GM18870 (cell line): ENCODE results near the gene CCDC190.
A peak's percentile ranks its signal among the peaks of the same experiment; 100 is the strongest.
"Not testable (repeated sequence)": the region's sequence is repeated elsewhere in the genome, so short reads cannot be mapped to it uniquely, and the experiment has no call there.

Experiments used
- ATAC-seq: cut with Tn5 transposase; IDR thresholded peaks from one replicate; pipeline ENCODE4 v1.9.1; 2021; ENCODE audit warnings: moderate library complexity; ENCODE audit not compliant: unreplicated experiment

CCDC190 gene

GRCh38 chr1:162878000-162878596, 17.1 kb upstream of the CCDC190 start:
- ATAC-seq, result no peak

DNA sequence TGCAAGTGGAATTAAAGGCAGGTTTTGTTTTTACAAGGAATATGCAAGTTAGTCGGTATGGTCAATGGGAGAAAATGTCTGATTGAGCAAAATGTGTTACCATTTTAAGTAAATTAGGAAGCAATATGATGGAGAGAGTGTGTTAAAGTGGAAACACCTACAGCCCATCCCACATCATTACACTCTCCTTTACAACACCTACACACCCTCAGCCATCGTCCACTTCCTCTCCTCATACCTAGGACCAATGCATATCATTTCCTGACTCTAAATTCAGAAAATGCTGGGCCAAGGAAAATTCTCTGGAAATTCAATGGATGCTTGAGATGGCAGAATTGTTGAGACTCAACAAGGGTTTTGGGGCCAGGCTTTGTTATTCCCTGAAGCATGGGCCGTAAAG, 16.4 kb upstream of the CCDC190 start:
- no peak for ATAC-seq

DNA sequence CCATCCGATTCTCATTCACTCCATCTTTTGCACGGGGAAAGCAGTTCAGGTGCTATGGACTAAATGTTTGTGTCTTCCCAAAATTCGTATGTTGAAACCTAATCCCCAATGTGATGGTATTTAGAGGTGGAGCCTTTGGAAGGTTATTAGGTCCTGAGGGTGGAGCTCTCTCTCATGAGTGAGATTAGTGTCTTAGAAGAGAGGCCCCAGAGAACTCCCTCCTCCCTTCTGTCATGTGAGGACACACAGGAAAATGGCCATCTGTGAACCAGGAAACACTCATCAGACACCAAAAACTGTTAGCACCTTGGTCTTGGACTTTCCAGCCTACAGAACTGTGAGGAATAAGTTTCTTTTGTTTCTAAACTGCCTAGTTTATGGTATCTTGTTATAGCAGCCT, 15.8 kb upstream of the CCDC190 start:
- ATAC-seq, result no peak

- no peak for ATAC-seq
These were observed 13.0 kb upstream of the CCDC190 start for GRCh38 chr1:162873671-162874666.

DNA sequence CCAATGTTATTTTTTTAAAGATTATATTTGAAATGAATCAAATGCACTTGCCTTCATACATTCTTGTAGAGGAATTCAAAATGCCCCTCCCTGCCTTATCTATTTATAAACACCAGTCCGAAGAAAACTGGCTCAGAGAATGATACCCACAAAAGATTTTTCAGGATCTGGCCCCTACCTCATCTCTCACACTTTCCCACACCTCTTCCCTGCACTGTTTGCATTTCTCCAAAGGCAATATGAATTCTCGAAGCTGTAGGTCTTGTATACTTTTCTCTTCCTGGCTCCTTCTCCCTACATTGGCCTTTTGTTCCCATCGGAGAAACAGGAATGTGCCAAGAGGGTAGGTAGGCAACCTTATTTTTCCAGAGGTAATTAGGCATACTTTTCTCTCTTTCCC, 12.0 kb upstream of the CCDC190 start:
- ATAC-seq, result no peak

GRCh38 chr1:162871417-162871816, 10.4 kb upstream of the CCDC190 start:
- not testable (repeated sequence) for ATAC-seq

- no peak for ATAC-seq
These were observed 8.0 kb upstream of the CCDC190 start for GRCh38 chr1:162868972-162869371.

DNA sequence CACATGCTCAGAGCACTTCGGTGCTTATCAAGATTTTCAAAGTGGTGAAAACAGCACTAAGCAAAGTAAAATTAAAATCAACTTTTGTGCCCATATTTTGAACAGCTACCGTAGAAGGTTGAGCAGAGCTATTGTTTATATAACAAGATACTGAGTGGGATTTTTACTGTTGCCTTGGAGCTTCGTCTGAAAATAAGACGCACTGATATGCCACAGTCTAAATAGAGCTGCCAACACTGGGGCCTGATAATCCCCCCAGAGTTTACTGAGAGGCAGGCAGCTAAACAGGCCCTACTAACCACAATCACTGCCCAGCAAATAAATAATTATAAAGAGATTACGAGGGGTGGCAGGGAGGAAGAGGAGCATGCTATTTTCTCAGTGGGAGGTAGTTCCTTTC, 650 bp upstream of the CCDC190 start:
- ATAC-seq, result no peak

DNA sequence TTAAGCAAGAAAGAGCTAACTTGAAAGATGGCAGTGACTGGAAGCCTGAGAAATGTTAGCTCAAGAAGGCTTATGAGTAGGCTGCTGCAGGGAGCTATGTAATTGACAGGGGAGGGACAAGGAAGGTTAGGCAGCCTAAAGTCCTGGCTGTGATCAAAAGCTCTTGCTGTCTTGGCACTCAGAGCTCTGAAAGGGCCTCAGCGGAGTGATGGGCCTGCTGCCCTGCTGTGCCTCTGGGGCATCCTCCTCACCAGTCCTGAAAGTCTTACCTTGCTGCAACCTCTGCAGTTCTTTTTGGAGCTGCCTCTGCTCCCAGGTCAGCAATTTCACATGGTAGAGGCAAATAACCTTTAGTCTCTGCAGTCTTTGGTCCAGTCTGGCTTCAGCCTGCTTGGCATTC, 1.8 kb downstream of the CCDC190 start:
- ATAC-seq, result no peak

- ATAC-seq, result no peak
These were observed 3.1 kb downstream of the CCDC190 start for GRCh38 chr1:162857850-162858249.

DNA sequence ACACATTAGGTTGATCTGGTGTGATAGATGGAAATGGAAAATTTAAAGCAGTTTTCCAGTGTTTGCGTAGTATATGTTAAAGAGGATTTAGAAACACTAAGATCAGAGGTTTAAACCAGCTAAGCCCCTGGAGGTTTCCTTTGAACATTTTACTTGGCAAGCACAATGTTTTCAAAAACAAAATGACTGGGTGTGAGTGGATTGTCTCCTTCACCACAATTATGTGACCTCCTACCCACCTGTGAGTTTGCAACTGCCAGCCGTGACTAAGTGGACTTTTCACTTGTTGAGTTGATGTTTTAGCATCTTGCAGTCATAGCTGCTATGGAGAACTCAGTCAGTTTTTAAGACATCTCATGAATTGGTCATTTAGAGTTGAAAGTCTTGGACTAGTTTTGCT, 4.7 kb downstream of the CCDC190 start:
- no peak for ATAC-seq

GRCh38 chr1:162855461-162856150, 5.4 kb downstream of the CCDC190 start:
- ATAC-seq, result no peak

- peak; percentile 91 for ATAC-seq
These were observed 6.6 kb downstream of the CCDC190 start for GRCh38 chr1:162854245-162854882.

GRCh38 chr1:162851341-162851740, 9.6 kb downstream of the CCDC190 start:
- no peak for ATAC-seq

DNA sequence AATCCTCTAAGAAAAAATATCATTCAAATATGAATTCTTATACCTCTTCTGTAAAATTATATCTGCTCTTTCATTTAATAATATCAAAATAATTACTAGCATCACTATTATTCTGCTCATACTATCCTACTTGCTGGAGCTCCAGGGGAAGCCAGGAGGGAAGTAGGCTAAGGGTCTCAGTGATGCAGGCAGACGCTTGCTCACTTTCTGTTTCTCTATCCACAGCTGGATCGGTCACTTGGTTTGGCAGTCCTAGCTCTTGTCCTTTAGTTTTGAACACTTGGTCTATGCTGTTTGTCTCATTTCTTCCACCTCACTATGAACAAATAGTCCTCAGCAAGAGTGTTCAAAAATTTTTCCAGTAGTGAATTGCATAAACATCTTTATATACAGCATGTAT, 11.3 kb downstream of the CCDC190 start:
- ATAC-seq, result no peak

GRCh38 chr1:162847839-162848453, 13.0 kb downstream of the CCDC190 start:
- peak; percentile 58 for ATAC-seq

GRCh38 chr1:162846256-162847212, 14.4 kb downstream of the CCDC190 start:
- no peak for ATAC-seq

GRCh38 chr1:162844153-162844552, 16.8 kb downstream of the CCDC190 start:
- no peak for ATAC-seq

DNA sequence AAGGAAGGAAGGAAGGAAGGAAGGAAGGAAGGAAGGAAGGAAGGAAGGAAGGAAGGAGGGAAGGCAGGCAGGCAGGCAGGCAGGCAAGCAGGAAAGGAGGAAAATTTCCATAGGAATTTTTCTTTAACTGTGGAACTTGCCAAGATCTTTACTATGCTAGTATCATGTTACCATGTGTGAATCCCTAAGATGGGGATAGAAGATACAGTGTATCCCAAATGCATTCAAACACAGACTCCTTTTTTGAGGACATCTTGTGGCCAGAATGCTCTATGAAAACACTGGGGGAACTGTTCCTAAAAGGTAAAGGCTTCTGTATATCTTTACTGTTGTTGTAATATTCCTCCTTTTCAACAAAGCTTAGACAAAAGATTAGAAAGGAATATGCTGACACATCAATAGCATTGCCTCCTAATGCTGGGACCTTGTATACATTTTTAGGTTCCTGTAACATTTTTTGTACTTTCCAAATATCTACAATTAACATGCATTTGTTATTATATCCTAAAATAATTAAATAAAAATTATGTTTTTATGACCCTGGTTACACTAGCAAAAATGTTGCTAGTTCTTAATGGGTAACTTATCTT, 20.6 kb downstream of the CCDC190 start:
- no peak for ATAC-seq
